ENCODE data around the gene AGBL3. TPM values are rescaled to one million over a fixed set of nuclear protein-coding genes. Genes with fewer than 3 reads are reported as not detected.

AGBL3 gene
- total and polyA plus RNA-seq, 9 of the 15 experiments (the other 6 are each of a cell fraction or from before 2014, with no cell fraction given), result 0.54 to 2.9 (median 1.7) TPM

GRCh38 chr7:135181261-135181928, 195.1 kb downstream of the AGBL3 start (continued):
- TF ChIP-seq PBX2 (CRISPR knock-in tag; IDR thresholded peaks at IDR 0.05; ENCODE audit: low read depth) (no peak), PBX2 (tag; conservative IDR thresholded peaks at IDR 0.05; ENCODE audit: low read depth) (0 out of 2 replicates have a peak, but pooled peaks have one; percentile 47), TCF7 (IDR thresholded peaks at IDR 0.05; ENCODE audit: borderline replicate concordance) (no peak), GATAD2A (IDR thresholded peaks at IDR 0.05) (no peak), PKNOX1 (IDR thresholded peaks at IDR 0.05) (peak; percentile 67), ZNF717 (CRISPR knock-in tag; IDR thresholded peaks at IDR 0.05) (no peak), CBX3 (IDR thresholded peaks at IDR 0.05; ENCODE audit: borderline replicate concordance in 1 of 2, low read length in 2 of 2) (peak in 1 of 2 experiments; percentile 87; a peak in 1 of 3 replicates), SMARCC2 (IDR thresholded peaks at IDR 0.05; ENCODE audit: low read depth) (no peak), ESRRB (CRISPR knock-in tag; IDR thresholded peaks at IDR 0.05; ENCODE audit: borderline replicate concordance) (no peak), RB1 (IDR thresholded peaks at IDR 0.05; ENCODE audit: low read depth) (no peak), ARID1B (IDR thresholded peaks at IDR 0.05) (peak; percentile 17; the same call in 1 of the 2 replicates), ESRRA (IDR thresholded peaks at IDR 0.05; ENCODE audit: borderline replicate concordance, low read depth) (peak; percentile 51; the same call in 1 of the 2 replicates), MAX (CRISPR knock-in tag; IDR thresholded peaks at IDR 0.05) (no peak), TEAD4 (IDR thresholded peaks at IDR 0.05; ENCODE audit: low read length) (0 out of 2 replicates have a peak, but pooled peaks have one; percentile 19), TEAD4 (CRISPR knock-in tag; IDR thresholded peaks at IDR 0.05; ENCODE audit: borderline replicate concordance) (no peak), ZFP1 (CRISPR knock-in tag; IDR thresholded peaks at IDR 0.05) (peak; percentile 28; the same call in 1 of the 2 replicates), ZNF324 (CRISPR knock-in tag; IDR thresholded peaks at IDR 0.05) (no peak), ZNF280B (CRISPR knock-in tag; IDR thresholded peaks at IDR 0.05) (peak; percentile 30; the same call in 1 of the 2 replicates), CC2D1A (IDR thresholded peaks at IDR 0.05) (no peak), TRIM24 (IDR thresholded peaks at IDR 0.05) (peak in 1 of 2 experiments; percentile 75; a peak in 3 of 4 replicates), TAL1 (IDR thresholded peaks at IDR 0.05) (peak; percentile 24; the same call in 1 of the 2 replicates)
